GM12878 (cell line): Measurements from ENCODE around the gene GALC. TPM values are rescaled to one million over a fixed set of nuclear protein-coding genes. Genes with fewer than 3 reads are reported as not detected.

Experiments used
- ATAC-seq: fragments of 200-7000 bp; cut with Tn5 transposase; 3 replicates; pipeline ENCODE4 v1.9.1; 2020; ENCODE audit warnings: mild to moderate bottlenecking, moderate library complexity
- BruUV-seq: library from RNA; stranded (reverse); fragments of 400-500 nt; replicated peaks from 2 replicates; lab custom pipeline; 2021; lab: Mats Ljungman, UMichigan
- CTCF ChIA-PET: fragments of 300-600 bp; sonication (Branson Sonifier 250); formaldehyde crosslinking; extraction: SDS; loops from one replicate; lab custom pipeline; 2021; ENCODE audit warnings: inconsistent platforms; lab: Yijun Ruan, JAX
- POLR2A ChIA-PET: fragments of 350-600 bp; formaldehyde crosslinking; extraction: SDS; loops from one replicate; lab custom pipeline; 2021; ENCODE audit warnings: inconsistent platforms; lab: Charles Lee
- RAD21 ChIA-PET: fragments of 300-600 bp; sonication (Branson Sonifier 250); formaldehyde crosslinking; loops from one replicate; lab custom pipeline; 2023; ENCODE audit warnings: antibody characterized with exemption; ENCODE audit not compliant: unreplicated experiment; lab: Charles Lee
- SMC1A ChIA-PET: fragments of 300-600 bp; sonication (Branson Sonifier 250); formaldehyde crosslinking; loops from one replicate; lab custom pipeline; 2023; ENCODE audit not compliant: unreplicated experiment, uncharacterized antibody; lab: Charles Lee
- DNase-seq: peaks from one replicate; pipeline ENCODE4 v3.0.0-alpha.2; 2011; ENCODE audit warnings: low read depth, low spot score
- FAIRE-seq: peaks from 3 replicates; lab custom pipeline; 2011; peaks lifted over from hg19 to GRCh38; lab: Jason Lieb, UNC
- H2AFZ ChIP-seq: 2 replicates; pipeline ENCODE4 v1.6.0; 2011; ENCODE audit warnings: low read depth, low read length, control low read depth; ENCODE audit not compliant: control insufficient read depth
- H3K27ac ChIP-seq: 2 replicates; pipeline ENCODE4 v1.5.1; 2011; ENCODE audit warnings: control low read depth; ENCODE audit not compliant: control insufficient read depth, insufficient read depth
- H3K27me3 ChIP-seq, 2 experiments: replicated peaks in 1 of 2; 2 replicates each; pipeline versions ENCODE4 v1.6.0 to v1.6.1; 2011; ENCODE audit warnings: low read length in 1 of 2; ENCODE audit not compliant: control insufficient read depth in 2 of 2, insufficient read depth in 2 of 2
- H3K36me3 ChIP-seq, 2 experiments: 2 replicates each; pipeline ENCODE4 v1.5.1; 2011; ENCODE audit warnings: low read length in 1 of 2; ENCODE audit not compliant: control insufficient read depth in 2 of 2, insufficient read depth in 2 of 2
- H3K4me1 ChIP-seq: 2 replicates; pipeline ENCODE4 v1.6.1; 2011; ENCODE audit warnings: mild to moderate bottlenecking, low read length, moderate library complexity, mixed read lengths; ENCODE audit not compliant: control insufficient read depth, insufficient read depth
- H3K4me2 ChIP-seq: 2 replicates; pipeline ENCODE4 v1.6.0; 2011; ENCODE audit warnings: control low read depth; ENCODE audit not compliant: control insufficient read depth, insufficient read depth
- H3K4me3 ChIP-seq: fragments of 200-600 bp; sonication (generic); 2 replicates; pipeline ENCODE4 v1.5.1; 2016
- H3K79me2 ChIP-seq: 2 replicates; pipeline ENCODE4 v1.6.0; 2011; ENCODE audit warnings: low read length; ENCODE audit not compliant: control insufficient read depth, insufficient read depth
- H3K9ac ChIP-seq: 2 replicates; pipeline ENCODE4 v1.8.0; 2011; ENCODE audit warnings: low read length, control low read depth, mixed read lengths; ENCODE audit not compliant: control insufficient read depth, insufficient read depth
- H3K9me3 ChIP-seq: replicated peaks from 3 replicates; pipeline ENCODE4 v1.5.1; 2011; ENCODE audit warnings: mild to moderate bottlenecking, low read length; ENCODE audit not compliant: control insufficient read depth, insufficient read depth
- H4K20me1 ChIP-seq: 2 replicates; pipeline ENCODE4 v1.6.0; 2011; ENCODE audit not compliant: control insufficient read depth, insufficient read depth
- CBFB ChIP-seq: IDR thresholded peaks from 2 replicates; pipeline ENCODE4 v1.6.1; 2016; ENCODE audit warnings: antibody characterized with exemption, low read depth
- CREM ChIP-seq: IDR thresholded peaks from 2 replicates; pipeline ENCODE4 v1.6.1; 2014; ENCODE audit warnings: antibody characterized with exemption, low read depth
- EGR1 ChIP-seq, 2 experiments: IDR thresholded peaks; 1 replicate in 1 of 2; 2 replicates in 1 of 2; pipeline ENCODE4 v1.6.1; 2011 to 2012; ENCODE audit warnings: low read depth in 2 of 2, low read length in 2 of 2, borderline replicate concordance in 1 of 2, mild to moderate bottlenecking in 1 of 2, moderate library complexity in 1 of 2
- IKZF2 ChIP-seq, 2 experiments: fragments of 450-650 bp; IDR thresholded peaks; 2 replicates each; pipeline ENCODE4 v1.6.1; 2017; ENCODE audit warnings: mild to moderate bottlenecking in 2 of 2, moderate library complexity in 2 of 2
- LARP7 ChIP-seq: fragments of 450-650 bp; IDR thresholded peaks from 2 replicates; pipeline ENCODE4 v1.6.1; 2017; ENCODE audit warnings: mild to moderate bottlenecking
- MEF2B ChIP-seq: fragments of 450-650 bp; IDR thresholded peaks from 2 replicates; pipeline ENCODE4 v1.6.1; 2018; ENCODE audit warnings: mild to moderate bottlenecking, moderate library complexity; ENCODE audit not compliant: partially characterized antibody, poor library complexity, severe bottlenecking
- NFXL1 ChIP-seq: fragments of 450-650 bp; IDR thresholded peaks from 2 replicates; pipeline ENCODE4 v1.6.1; 2017; ENCODE audit warnings: antibody characterized with exemption, mild to moderate bottlenecking, borderline replicate concordance
- NR2C2 ChIP-seq: IDR thresholded peaks from 2 replicates; pipeline ENCODE4 v1.6.1; 2011; ENCODE audit warnings: borderline replicate concordance, low read depth; ENCODE audit not compliant: control insufficient read depth, insufficient read length
- NR2F1 ChIP-seq: fragments of 450-650 bp; conservative IDR thresholded peaks from 2 replicates; pipeline ENCODE4 v1.6.1; 2017; ENCODE audit warnings: mild to moderate bottlenecking
- SMAD1 ChIP-seq: fragments of 450-650 bp; IDR thresholded peaks from 2 replicates; pipeline ENCODE4 v1.6.1; 2018; ENCODE audit warnings: mild to moderate bottlenecking, low read depth; ENCODE audit not compliant: partially characterized antibody
- SP1 ChIP-seq: IDR thresholded peaks from one replicate; pipeline ENCODE4 v1.6.1; 2011; ENCODE audit warnings: low read depth, low read length
- ZNF384 ChIP-seq: IDR thresholded peaks from 2 replicates; pipeline ENCODE4 v1.6.1; 2012; ENCODE audit warnings: low read depth, mild to moderate bottlenecking, low read length, improper control_type of control experiment, borderline replicate concordance
- WGBS: methylation state at CpG from one replicate; pipeline ENCODE4 v1.1.6; 2016; ENCODE audit warnings: low lambda C conversion rate; ENCODE audit not compliant: insufficient replicate concordance, insufficient coverage; ENCODE audit errors: missing lambda C conversion rate; 5-methylcytosine and 5-hydroxymethylcytosine counted together
- in situ Hi-C: fragments of 300-500 bp; cut with MboI; formaldehyde crosslinking; loops from 9 replicates; pipeline ENCODE4 v1.14.3; 2018; ENCODE audit warnings: mixed read lengths
- intact Hi-C: fragments of 100-400 bp; cut with micrococcal nuclease; formaldehyde crosslinking; loops from one replicate; pipeline ENCODE4 v1.14.2; 2022; ENCODE audit not compliant: unreplicated experiment
- polyA plus RNA-seq, 11 experiments: library from polyadenylated mRNA; depleted of rRNA in 4 of 11; unstranded in 6 of 11; stranded (reverse) in 5 of 11; fragments of >200 nt; fragmentation: Nextera tagmentation in 4 of 11; fragmentation: Illumina TruSeq in 1 of 11; extraction: Ambion mirVana in 4 of 11; extraction: Trizol in 1 of 11; gene quantifications; 1 replicate in 1 of 11; 2 replicates in 10 of 11; pipeline versions ENCODE4 v1.2.1 to v1.2.3, GENCODE V29; 2011 to 2016; ENCODE audit warnings: inconsistent platforms in 2 of 11, missing spikeins in 2 of 11, low read depth in 1 of 11
- total RNA-seq, 4 experiments: library from RNA; depleted of rRNA in 3 of 4; stranded (reverse); fragments of >200 nt in 3 of 4; fragmentation: Illumina TruSeq in 1 of 4; extraction: Trizol in 1 of 4; gene quantifications; 2 replicates each; pipeline versions ENCODE4 v1.2.1 to v1.2.3, GENCODE V29; 2013 to 2021
- TF ChIP-seq, protein P1 (sequence below): IDR thresholded peaks from 2 replicates; pipeline ENCODE4 v1.6.1; 2011; ENCODE audit warnings: low read depth, mild to moderate bottlenecking, low read length, moderate library complexity, borderline replicate concordance; ENCODE audit errors: extremely low read depth
- TF ChIP-seq, protein P2 (sequence below): IDR thresholded peaks from 2 replicates; pipeline ENCODE4 v1.6.1; 2012; ENCODE audit warnings: low read depth, low read length, improper control_type of control experiment
- TF ChIP-seq, protein P3 (sequence below): IDR thresholded peaks from 2 replicates; pipeline ENCODE4 v1.6.1; 2011; ENCODE audit warnings: mild to moderate bottlenecking, low read depth, low read length, moderate library complexity; ENCODE audit not compliant: insufficient replicate concordance

GALC gene
- total and polyA plus RNA-seq, 10 of the 15 experiments (the other 5 are each of a cell fraction or from before 2014, with no cell fraction given), result 1.3 to 14.0 (median 4.5) TPM

DNA sequence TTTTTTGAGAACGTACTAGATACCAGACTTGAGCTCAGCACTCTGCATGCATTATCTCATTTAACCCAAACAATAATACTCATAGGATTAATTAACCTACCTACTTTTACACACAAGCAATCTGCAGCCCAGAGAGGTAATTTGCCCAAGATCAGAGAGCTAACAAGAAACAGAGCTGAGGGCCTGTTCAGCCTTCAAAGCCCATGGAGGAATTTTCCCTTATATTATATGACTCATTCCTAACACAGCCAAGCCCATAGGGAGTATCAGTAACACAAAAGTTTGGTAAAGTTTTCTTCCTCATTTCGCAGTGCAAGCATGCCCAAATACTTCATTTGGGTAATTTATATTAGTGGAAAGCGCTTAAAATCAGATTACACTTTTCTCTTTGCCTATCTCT lies 94.7 kb downstream of the GALC start:
- ChIA-PET SMC1A (interaction anchor here (0.7 to 2.1 kb wide), 5 partner anchors 35 to 153 kb away, joined by 3 to 18 read pairs (median 3); no protein-coding TSS in a partner anchor), POLR2A (interaction anchor here (0.6 kb wide), 1 partner anchor 1492 kb away, joined by 3 read pairs; no protein-coding TSS in a partner anchor), CTCF (interaction anchor here (0.6 to 8.3 kb wide), 10 partner anchors 10 to 885 kb away, joined by 3 to 119 read pairs (median 4); no protein-coding TSS in a partner anchor), RAD21 (interaction anchor here (1.5 kb wide), 1 partner anchor 153 kb away, joined by 9 read pairs; no protein-coding TSS in a partner anchor)
- in situ Hi-C loops, result loop anchor here (5.0 kb wide), 1 partner anchor 156 kb away; no protein-coding TSS in a partner anchor
- H3K27ac ChIP-seq, result no peak overlapping the region
- FAIRE-seq (no peak), DNase-seq (no peak), ATAC-seq (no peak)
- no peaks in the 10 kb centered on the region for H4K20me1 ChIP-seq
- BruUV-seq, result no TSS peak
- H3K4me1 ChIP-seq, result no peaks in the 10 kb centered on the region
- H3K27me3 ChIP-seq, result no peaks in the 10 kb centered on the region
- no peak overlapping the region for H3K4me3 ChIP-seq
- no peak overlapping the region for H3K9ac ChIP-seq
- H2AFZ ChIP-seq, result no peak overlapping the region
- no peaks in the 10 kb centered on the region for H3K36me3 ChIP-seq
- H3K9me3 ChIP-seq, result no peaks in the 10 kb centered on the region
- no peaks in the 10 kb centered on the region for H3K79me2 ChIP-seq
- intact Hi-C loops, result no loop called here
- 16% methylated on average over 3 of the region's 3 CpGs for WGBS
- TF ChIP-seq CBFB, result no peak
- TF ChIP-seq NR2C2, result no peak
- TF ChIP-seq LARP7, result no peak
- TF ChIP-seq MEF2B, result no peak
- TF ChIP-seq, protein P1, sequence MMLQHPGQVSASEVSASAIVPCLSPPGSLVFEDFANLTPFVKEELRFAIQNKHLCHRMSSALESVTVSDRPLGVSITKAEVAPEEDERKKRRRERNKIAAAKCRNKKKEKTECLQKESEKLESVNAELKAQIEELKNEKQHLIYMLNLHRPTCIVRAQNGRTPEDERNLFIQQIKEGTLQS, result no peak
- no peak for TF ChIP-seq NR2F1
- no peak for TF ChIP-seq SP1
- TF ChIP-seq IKZF2 (IDR thresholded peaks at IDR 0.05), result no peak
- no peak for TF ChIP-seq ZNF384
- no peak for TF ChIP-seq NFXL1
- TF ChIP-seq EGR1 (IDR thresholded peaks at IDR 0.05; ENCODE audit: borderline replicate concordance in 1 of 2, low read depth in 2 of 2, low read length in 2 of 2), result no peak
- no peak for TF ChIP-seq CREM
- TF ChIP-seq, protein P2, sequence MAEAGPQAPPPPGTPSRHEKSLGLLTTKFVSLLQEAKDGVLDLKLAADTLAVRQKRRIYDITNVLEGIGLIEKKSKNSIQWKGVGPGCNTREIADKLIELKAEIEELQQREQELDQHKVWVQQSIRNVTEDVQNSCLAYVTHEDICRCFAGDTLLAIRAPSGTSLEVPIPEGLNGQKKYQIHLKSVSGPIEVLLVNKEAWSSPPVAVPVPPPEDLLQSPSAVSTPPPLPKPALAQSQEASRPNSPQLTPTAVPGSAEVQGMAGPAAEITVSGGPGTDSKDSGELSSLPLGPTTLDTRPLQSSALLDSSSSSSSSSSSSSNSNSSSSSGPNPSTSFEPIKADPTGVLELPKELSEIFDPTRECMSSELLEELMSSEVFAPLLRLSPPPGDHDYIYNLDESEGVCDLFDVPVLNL, result no peak
- no peak for TF ChIP-seq SMAD1
- TF ChIP-seq, protein P3, sequence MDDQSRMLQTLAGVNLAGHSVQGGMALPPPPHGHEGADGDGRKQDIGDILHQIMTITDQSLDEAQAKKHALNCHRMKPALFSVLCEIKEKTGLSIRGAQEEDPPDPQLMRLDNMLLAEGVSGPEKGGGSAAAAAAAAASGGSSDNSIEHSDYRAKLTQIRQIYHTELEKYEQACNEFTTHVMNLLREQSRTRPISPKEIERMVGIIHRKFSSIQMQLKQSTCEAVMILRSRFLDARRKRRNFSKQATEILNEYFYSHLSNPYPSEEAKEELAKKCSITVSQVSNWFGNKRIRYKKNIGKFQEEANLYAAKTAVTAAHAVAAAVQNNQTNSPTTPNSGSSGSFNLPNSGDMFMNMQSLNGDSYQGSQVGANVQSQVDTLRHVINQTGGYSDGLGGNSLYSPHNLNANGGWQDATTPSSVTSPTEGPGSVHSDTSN, result no peak
- no peak overlapping the region for H3K4me2 ChIP-seq
